ENCODE measurements around the gene TLCD2.
"Not testable (repeated sequence)": the region's sequence is repeated elsewhere in the genome, so short reads cannot be mapped to it uniquely, and the experiment has no call there.

The TLCD2 gene

DNA sequence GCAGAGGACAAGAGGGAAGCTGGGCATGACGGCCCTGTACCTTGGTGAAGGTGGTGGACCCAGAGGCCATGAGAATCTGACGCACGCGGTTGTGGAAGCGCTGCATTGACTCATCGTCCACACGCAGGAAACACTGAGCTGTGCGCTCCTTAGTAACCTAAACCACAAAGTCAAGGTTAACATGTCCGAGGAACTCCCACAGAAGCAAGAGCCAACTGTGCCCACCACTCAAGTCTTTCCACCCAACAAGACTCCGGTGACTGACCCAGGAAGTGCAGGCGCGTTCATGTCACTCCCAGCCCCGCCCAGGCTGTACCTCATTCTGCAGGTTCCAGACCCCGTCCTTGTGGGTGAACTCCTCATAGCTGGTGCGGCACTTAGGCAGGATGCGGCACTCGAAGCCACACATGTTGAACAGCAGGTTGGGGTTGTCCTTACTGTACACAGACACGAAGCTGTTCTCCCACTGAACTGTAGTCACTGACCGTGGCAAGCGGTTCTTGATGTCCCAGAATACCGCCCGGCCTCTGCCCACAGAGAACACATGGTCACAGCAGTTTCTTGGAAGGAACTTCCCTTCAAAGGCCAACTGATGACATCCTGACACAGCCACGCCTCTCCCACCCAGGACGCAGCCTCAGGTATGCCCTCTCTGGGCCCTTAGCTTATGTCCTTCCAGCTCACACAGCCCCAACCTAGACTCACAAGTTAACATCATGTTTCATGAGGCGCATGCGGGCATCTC lies 37.0 kb downstream of the TLCD2 start:
- intact Hi-C loops (cut with micrococcal nuclease), result no loop called here
- H3K27ac Mint-ChIP-seq, result peak overlapping the region; percentile 6

DNA sequence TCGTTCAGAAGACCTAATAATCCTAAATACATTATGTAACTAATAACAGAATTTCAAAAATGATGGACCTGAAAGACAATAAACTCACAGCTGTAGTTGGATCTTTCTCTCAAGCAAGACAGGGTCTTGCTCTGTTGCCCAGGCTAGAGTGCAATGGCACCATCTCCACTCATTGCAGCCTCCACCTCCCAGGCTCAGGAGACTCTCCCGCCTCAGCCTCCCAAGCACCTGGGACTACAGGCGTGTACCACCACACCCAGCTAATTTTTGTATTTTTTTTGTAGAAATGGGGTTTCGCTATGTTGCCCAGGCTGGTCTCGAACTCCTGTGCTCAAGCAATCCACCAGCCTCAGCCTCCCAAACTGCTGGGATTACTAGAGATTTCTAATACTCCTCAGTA lies 46.2 kb downstream of the TLCD2 start:
- H3K4me3 Mint-ChIP-seq; H3K27me3 Mint-ChIP-seq; intact Hi-C loops (cut with micrococcal nuclease); H3K27ac Mint-ChIP-seq; H3K9me3 Mint-ChIP-seq: not testable (repeated sequence)
- H3K36me3 Mint-ChIP-seq (ENCODE audit: low read depth), result peaks cover 100% of the 10 kb centered on the region
- peaks cover 23% of the 10 kb centered on the region for H3K4me1 Mint-ChIP-seq (ENCODE audit: low read depth)

More for the DNA sequence above, 37.0 kb downstream of the TLCD2 start:
- H3K36me3 Mint-ChIP-seq (ENCODE audit: low read depth), result peaks cover 100% of the 10 kb centered on the region
- no peak overlapping the region for H3K4me3 Mint-ChIP-seq
- no peaks in the 10 kb centered on the region for H3K27me3 Mint-ChIP-seq
- no peaks in the 10 kb centered on the region for H3K9me3 Mint-ChIP-seq
- peaks cover 29% of the 10 kb centered on the region for H3K4me1 Mint-ChIP-seq (ENCODE audit: low read depth)

DNA sequence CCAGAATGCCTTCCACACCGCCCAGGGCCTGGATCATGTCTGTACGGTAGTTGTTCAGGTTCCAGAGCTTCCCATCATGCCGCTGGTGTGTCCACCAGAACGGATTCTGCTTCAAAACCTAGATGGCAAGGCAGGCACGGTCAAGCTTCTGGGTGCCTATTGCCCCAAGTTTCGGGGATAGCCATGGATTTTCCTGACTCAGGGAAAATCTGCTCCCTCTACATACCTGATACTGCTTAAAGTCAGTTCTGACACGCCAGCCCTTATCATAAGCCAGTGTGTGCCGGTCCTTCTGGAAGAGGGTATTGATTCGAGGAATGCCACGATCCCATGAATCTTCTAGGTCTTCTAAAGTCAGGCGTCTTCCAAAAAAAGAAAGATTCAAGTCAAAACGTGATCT lies 49.1 kb downstream of the TLCD2 start:
- Mint-ChIP-seq H3K9me3 (no peaks in the 10 kb centered on the region), H3K27me3 (no peaks in the 10 kb centered on the region), H3K4me1 (ENCODE audit: low read depth) (peaks cover 13% of the 10 kb centered on the region), H3K36me3 (ENCODE audit: low read depth) (peaks cover 100% of the 10 kb centered on the region), H3K4me3 (no peak overlapping the region), H3K27ac (no peak overlapping the region)
- intact Hi-C loops (cut with micrococcal nuclease), result no loop called here

DNA sequence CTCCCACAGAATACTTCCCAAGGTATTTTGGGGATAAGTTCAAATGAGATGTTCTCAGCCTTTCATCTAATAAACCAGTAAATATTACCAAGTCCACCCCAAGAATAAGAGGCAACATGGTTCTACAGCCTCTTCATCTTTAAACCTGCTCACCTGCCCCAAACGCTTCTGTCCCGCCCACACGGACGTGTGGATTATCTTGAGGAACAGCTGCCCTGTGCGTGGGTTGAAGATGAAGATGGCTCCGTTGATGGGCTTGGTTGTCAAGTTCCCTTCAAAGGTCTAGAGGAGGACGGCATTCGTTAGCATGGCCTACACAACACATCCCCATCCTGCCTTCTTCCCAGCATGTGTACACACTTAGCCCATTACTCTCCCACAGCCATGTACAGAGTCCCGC lies 52.1 kb downstream of the TLCD2 start:
- peaks cover 6% of the 10 kb centered on the region for H3K4me1 Mint-ChIP-seq (ENCODE audit: low read depth)
- H3K36me3 Mint-ChIP-seq (ENCODE audit: low read depth), result peaks cover 100% of the 10 kb centered on the region
- intact Hi-C loops (cut with micrococcal nuclease), result no loop called here
- no peaks in the 10 kb centered on the region for H3K27me3 Mint-ChIP-seq
- H3K9me3 Mint-ChIP-seq, result no peaks in the 10 kb centered on the region
- H3K4me3 Mint-ChIP-seq, result no peak overlapping the region
- H3K27ac Mint-ChIP-seq, result no peak overlapping the region

DNA sequence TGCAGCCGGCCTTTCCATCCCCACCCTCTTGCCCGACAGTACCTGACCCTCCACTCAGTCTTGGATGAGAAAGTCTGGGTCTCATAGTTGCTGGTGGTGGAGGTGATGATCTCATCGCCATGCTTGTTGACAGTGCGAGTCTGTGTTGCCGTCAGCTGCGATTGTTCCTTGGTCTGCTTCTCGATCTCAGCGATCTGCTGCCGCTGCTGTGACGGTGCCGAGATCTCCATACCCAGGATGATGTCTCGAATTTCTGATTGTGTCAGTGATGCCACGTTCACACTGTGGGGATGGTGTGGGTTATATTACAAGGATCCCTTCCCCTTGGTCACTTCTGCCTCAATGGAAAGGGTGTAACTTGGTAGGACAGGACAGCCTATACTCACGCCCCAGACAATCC lies 56.4 kb downstream of the TLCD2 start:
- no peak overlapping the region for H3K27ac Mint-ChIP-seq
- peaks cover 90% of the 10 kb centered on the region for H3K36me3 Mint-ChIP-seq (ENCODE audit: low read depth)

DNA sequence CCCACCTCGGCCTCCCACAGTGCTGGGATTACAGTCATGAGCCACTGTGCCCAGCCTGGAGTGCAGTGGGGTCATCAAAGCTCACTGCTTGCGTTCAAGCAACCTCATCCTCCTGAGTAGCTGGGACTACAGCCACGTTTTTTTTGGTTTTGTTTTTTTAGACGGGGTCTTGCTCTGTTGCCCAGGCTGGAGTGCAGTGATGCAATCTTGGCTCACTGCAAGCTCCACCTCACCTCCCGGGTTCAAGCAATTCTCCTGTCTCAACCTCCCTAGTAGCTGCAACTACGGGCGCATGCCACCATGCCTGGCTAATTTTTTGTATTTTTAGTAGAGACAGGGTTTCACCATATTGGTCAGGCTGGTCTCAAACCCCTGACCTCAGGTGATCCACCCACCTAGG lies 57.4 kb downstream of the TLCD2 start:
- H3K9me3 Mint-ChIP-seq; intact Hi-C loops (cut with micrococcal nuclease); H3K27me3 Mint-ChIP-seq; H3K4me3 Mint-ChIP-seq; H3K27ac Mint-ChIP-seq: not testable (repeated sequence)
- Mint-ChIP-seq H3K36me3 (ENCODE audit: low read depth) (peaks cover 88% of the 10 kb centered on the region), H3K4me1 (ENCODE audit: low read depth) (peaks cover 41% of the 10 kb centered on the region)

More for the DNA sequence above, 56.4 kb downstream of the TLCD2 start:
- Mint-ChIP-seq H3K27me3 (no peaks in the 10 kb centered on the region), H3K9me3 (no peaks in the 10 kb centered on the region), H3K4me1 (ENCODE audit: low read depth) (peaks cover 32% of the 10 kb centered on the region), H3K4me3 (no peak overlapping the region)
- intact Hi-C loops (cut with micrococcal nuclease), result no loop called here

Data from dendritic cell treated with granulocyte-macrophage colony-stimulating factor and Interleukin-4, amounts not matched to agents 40 ng/mL and 50 ng/mL, for 4 days (primary cell).